K562 (cell line): ENCODE data around the gene ALOX12. TPM values are rescaled to one million over a fixed set of nuclear protein-coding genes. Genes with fewer than 3 reads are reported as not detected.

ENCODE experiments used
- ATAC-seq: fragments of 200-7000 bp; cut with Tn5 transposase; 3 replicates; pipeline ENCODE4 v1.9.1; 2020; ENCODE audit warnings: moderate library complexity
- BruUV-seq: library from RNA; stranded (reverse); fragments of 400-500 nt; replicated peaks from 2 replicates; lab custom pipeline; 2021; lab: Mats Ljungman, UMichigan
- CTCF ChIA-PET: fragments of 300-600 bp; formaldehyde crosslinking; extraction: SDS; loops from one replicate; lab custom pipeline; 2021; ENCODE audit warnings: low intra/inter-chr PET ratio; lab: Yijun Ruan, JAX
- POLR2A ChIA-PET: fragments of 300-600, 350-650 bp; sonication (Branson Sonifier 250); formaldehyde crosslinking; extraction: SDS; loops from one replicate; lab custom pipeline; 2021; ENCODE audit warnings: antibody characterized with exemption, inconsistent platforms; lab: Yijun Ruan, JAX
- DNase-seq, 4 experiments: peaks; one replicate each; pipeline versions ENCODE4 v3.0.0 to v3.0.0-alpha.2; 2011 to 2018; ENCODE audit warnings: low spot score in 3 of 4, mixed read lengths in 3 of 4; ENCODE audit errors: extremely low read depth in 1 of 4
- FAIRE-seq: peaks from 2 replicates; lab custom pipeline; 2011; peaks lifted over from hg19 to GRCh38; lab: Jason Lieb, UNC
- H2AFZ ChIP-seq: 2 replicates; pipeline ENCODE4 v1.6.0; 2011; ENCODE audit warnings: low read depth, low read length, control low read depth, inconsistent platforms
- H3K27ac ChIP-seq: fragments of 200-600 bp; 3 replicates; pipeline ENCODE4 v1.8.0; 2011; ENCODE audit warnings: low read depth, mild to moderate bottlenecking, control low read depth, inconsistent platforms, low read length, moderate library complexity, mixed read lengths; ENCODE audit errors: extremely low read depth
- H3K27me3 ChIP-seq, 2 experiments: fragments of 300-600 bp in 1 of 2; 2 replicates in 1 of 2; 3 replicates in 1 of 2; pipeline versions ENCODE4 v1.6.0 to v1.8.0; 2011; ENCODE audit warnings: inconsistent platforms in 2 of 2, low read length in 2 of 2, mild to moderate bottlenecking in 1 of 2, mixed read lengths in 1 of 2, moderate library complexity in 1 of 2; ENCODE audit not compliant: control insufficient read depth in 2 of 2, insufficient read depth in 2 of 2
- H3K36me3 ChIP-seq: fragments of 300-600 bp; 3 replicates; pipeline ENCODE4 v1.8.0; 2011; ENCODE audit warnings: mild to moderate bottlenecking, low read length, inconsistent platforms; ENCODE audit not compliant: control insufficient read depth, insufficient read depth
- H3K4me1 ChIP-seq, 2 experiments: fragments of 200-600 bp in 1 of 2; replicated peaks in 1 of 2; 2 replicates in 1 of 2; 3 replicates in 1 of 2; pipeline versions ENCODE4 v1.5.1 to v1.8.0; 2011; ENCODE audit warnings: inconsistent platforms in 2 of 2, low read length in 2 of 2, mild to moderate bottlenecking in 1 of 2, mixed read lengths in 1 of 2, moderate library complexity in 1 of 2; ENCODE audit not compliant: control insufficient read depth in 2 of 2, insufficient read depth in 2 of 2
- H3K4me2 ChIP-seq: 2 replicates; pipeline ENCODE4 v1.6.1; 2011; ENCODE audit warnings: low read length, control low read depth, inconsistent platforms, mixed read lengths; ENCODE audit not compliant: insufficient read depth
- H3K4me3 ChIP-seq: fragments of 200-600 bp; sonication (generic), shearing (Covaris generic); 2 replicates; pipeline ENCODE4 v1.5.1; 2016; ENCODE audit warnings: control low read depth, inconsistent platforms
- H3K79me2 ChIP-seq: fragments of 200-600 bp; 3 replicates; pipeline ENCODE4 v1.8.0; 2011; ENCODE audit warnings: low read length, inconsistent platforms; ENCODE audit not compliant: control insufficient read depth, insufficient read depth
- H3K9ac ChIP-seq, 2 experiments: 2 replicates each; pipeline versions ENCODE4 v1.6.0 to v1.6.1; 2011; ENCODE audit warnings: low read depth in 2 of 2, low read length in 2 of 2, control low read depth in 1 of 2, inconsistent platforms in 1 of 2, mild to moderate bottlenecking in 1 of 2, mixed read lengths in 1 of 2; ENCODE audit not compliant: insufficient read depth in 1 of 2
- H3K9me1 ChIP-seq: one replicate; pipeline ENCODE4 v1.6.0; 2011; ENCODE audit warnings: inconsistent platforms, mild to moderate bottlenecking, low read length, moderate library complexity; ENCODE audit not compliant: control insufficient read depth, insufficient read depth
- H3K9me3 ChIP-seq: replicated peaks from 2 replicates; pipeline ENCODE4 v1.5.1; 2011; ENCODE audit warnings: low read depth, low read length, inconsistent platforms; ENCODE audit not compliant: control insufficient read depth, insufficient read depth
- H4K20me1 ChIP-seq: replicated peaks from 2 replicates; pipeline ENCODE4 v1.6.1; 2011; ENCODE audit warnings: low read length, inconsistent platforms, mixed read lengths; ENCODE audit not compliant: control insufficient read depth, insufficient read depth
- CHD7 ChIP-seq: fragments of 200-600 bp; sonication (generic); IDR thresholded peaks from one replicate; pipeline ENCODE4 v1.6.1; 2012; ENCODE audit warnings: mild to moderate bottlenecking, low read depth, low read length, inconsistent platforms
- MBD2 ChIP-seq: sonication (generic); IDR thresholded peaks from 2 replicates; pipeline ENCODE4 v1.6.1; 2016; ENCODE audit warnings: low read depth, borderline replicate concordance
- ZNF197 ChIP-seq: fragments of 200-800 bp; sonication (Bioruptor generic); IDR thresholded peaks from 2 replicates; pipeline ENCODE4 v1.6.1; 2016; ENCODE audit warnings: low read depth, missing genetic modification characterization, missing compliant biosample characterization
- WGBS: fragments of 100-300 bp; shearing (Covaris generic); methylation state at CpG from one replicate; pipeline ENCODE4 v1.1.6; 2016; ENCODE audit warnings: low coverage, mixed read lengths; ENCODE audit not compliant: insufficient coverage; ENCODE audit errors: missing lambda C conversion rate; 5-methylcytosine and 5-hydroxymethylcytosine counted together
- in situ Hi-C: fragments of 300-500 bp; cut with MboI; formaldehyde crosslinking; loops from 4 replicates; pipeline ENCODE4 v1.15.0; 2018; ENCODE audit warnings: inconsistent platforms, mixed read lengths
- intact Hi-C: fragments of 100-400 bp; cut with micrococcal nuclease; formaldehyde crosslinking; loops from 2 replicates; pipeline ENCODE4 v1.14.2; 2022
- polyA plus RNA-seq, 8 experiments: library from polyadenylated mRNA; depleted of rRNA in 4 of 8; stranded (reverse) in 5 of 8; unstranded in 3 of 8; fragments of >200 nt; fragmentation: Nextera tagmentation in 2 of 8; fragmentation: Illumina TruSeq in 1 of 8; extraction: Ambion mirVana in 2 of 8; extraction: Trizol in 1 of 8; gene quantifications; 2 replicates each; pipeline versions ENCODE4 v1.2.1 to v1.2.3, GENCODE V29; 2011 to 2014; ENCODE audit warnings: inconsistent platforms in 1 of 8, missing spikeins in 1 of 8
- total RNA-seq, 7 experiments: library from RNA; depleted of rRNA in 6 of 7; stranded (reverse); fragments of >200 nt in 6 of 7; fragmentation: Illumina TruSeq in 2 of 7; extraction: Trizol in 2 of 7; gene quantifications; 2 replicates each; pipeline versions ENCODE4 v1.2.1 to v1.2.3, GENCODE V29; 2011 to 2021; ENCODE audit warnings: low replicate concordance in 1 of 7

ALOX12 gene
- total and polyA plus RNA-seq, 9 of the 15 experiments (the other 6 are each of a cell fraction or from before 2014, with no cell fraction given): 0.09 to 1.1 (median 0.47) TPM; not detected in 1

- Histone ChIP-seq H3K27ac (peak overlapping the region; percentile 96), H3K9me1 (no peaks in the 10 kb centered on the region), H3K79me2 (peaks cover 56% of the 10 kb centered on the region), H3K4me3 (peak overlapping the region; percentile 81), H3K27me3 (no peaks in the 10 kb centered on the region), H3K4me2 (peak overlapping the region; percentile 100), H3K4me1 (peaks cover 25 to 31% of the 10 kb centered on the region in 2 experiments), H3K9me3 (no peaks in the 10 kb centered on the region), H3K36me3 (peaks cover 22% of the 10 kb centered on the region; the same call in 2 of the 3 replicates), H3K9ac (peak overlapping the region; percentile 88 to 98), H2AFZ (peak overlapping the region; percentile 91), H4K20me1 (no peaks in the 10 kb centered on the region)
- in situ Hi-C loops: loop anchor here (5.0 kb wide), 1 partner anchor 170 kb away; no protein-coding TSS in a partner anchor
- TSS peak; percentile 77 for BruUV-seq
- no peak for DNase-seq
- no peak for ATAC-seq
- ChIA-PET POLR2A (interaction anchor here (0.6 to 1.3 kb wide), 5 partner anchors 15 to 168 kb away, joined by 3 to 4 read pairs (median 3); partner anchors contain the start of gene SLC16A13), CTCF (no interaction called here)
- no peak for TF ChIP-seq CHD7
- no peak for TF ChIP-seq MBD2
- TF ChIP-seq ZNF197 (CRISPR knock-in tag): 0 out of 2 replicates have a peak, but pooled peaks have one; percentile 40
- intact Hi-C loops: loop anchor here (5.0 kb wide), 1 partner anchor 345 kb away; no protein-coding TSS in a partner anchor
- WGBS: 0% methylated on average over 5 of the region's 6 CpGs
- no peak for FAIRE-seq
Measured at GRCh38 chr17:7011942-7012254, 16.0 kb downstream of the ALOX12 start.
